GM18951 (cell line): ENCODE results near the gene MTFR2.
A peak's percentile ranks its signal among the peaks of the same experiment; 100 is the strongest.

Experiments
- POLR2A ChIP-seq: IDR thresholded peaks from 4 replicates; pipeline ENCODE4 v1.6.1; 2011; ENCODE audit warnings: mild to moderate bottlenecking; ENCODE audit not compliant: insufficient read length, insufficient read depth; ENCODE audit errors: extremely low read depth
- in situ Hi-C: fragments of 300-500 bp; cut with MboI; formaldehyde crosslinking; loops from one replicate; pipeline ENCODE4 v1.12.0; 2022; ENCODE audit warnings: low sequenced_read_pairs, mixed read lengths, inconsistent platforms; ENCODE audit not compliant: unreplicated experiment

The MTFR2 gene

GRCh38 chr6:136249811-136250685 is at the start of gene MTFR2:
Gene MTFR2 (minus strand): TSS chr6:136250311. CDS start chr6:136249099, 1,212 bp downstream.
- peak; percentile 83 for TF ChIP-seq POLR2A
- in situ Hi-C loops = loop anchor here (25.0 kb wide), 1 partner anchor 713 kb away; no protein-coding TSS in a partner anchor

GRCh38 chr6:136294621-136295020 is 44.5 kb upstream of the MTFR2 start:
- in situ Hi-C loops = no loop called here
- no peak for TF ChIP-seq POLR2A

- in situ Hi-C loops = no loop called here
- TF ChIP-seq POLR2A = no peak
These were observed 40.4 kb upstream of the MTFR2 start for GRCh38 chr6:136290410-136291010.

- TF ChIP-seq POLR2A = peak; percentile 96
- in situ Hi-C loops = no loop called here
These were observed 39.7 kb upstream of the MTFR2 start, which contains the start of gene BCLAF1 for GRCh38 chr6:136289579-136290409. Gene BCLAF1 (minus strand): TSS chr6:136289846. CDS start chr6:136279866, 9,980 bp downstream.

- in situ Hi-C loops = no loop called here
- no peak for TF ChIP-seq POLR2A
These were observed 39.1 kb upstream of the MTFR2 start for GRCh38 chr6:136289327-136289578.

GRCh38 chr6:136288566-136289326 is 38.6 kb upstream of the MTFR2 start:
- in situ Hi-C loops = no loop called here
- no peak for TF ChIP-seq POLR2A

- in situ Hi-C loops = no loop called here
These were observed 34.8 kb upstream of the MTFR2 start for GRCh38 chr6:136284909-136285308.

GRCh38 chr6:136282906-136283305 is 32.8 kb upstream of the MTFR2 start:
- in situ Hi-C loops = no loop called here
- no peak for TF ChIP-seq POLR2A

More at GRCh38 chr6:136284909-136285308, 34.8 kb upstream of the MTFR2 start:
- no peak for TF ChIP-seq POLR2A

- no peak for TF ChIP-seq POLR2A
- in situ Hi-C loops = no loop called here
These were observed 30.0 kb upstream of the MTFR2 start for GRCh38 chr6:136280032-136280609.

- no peak for TF ChIP-seq POLR2A
- in situ Hi-C loops = no loop called here
These were observed 24.0 kb upstream of the MTFR2 start for GRCh38 chr6:136274062-136274461.

GRCh38 chr6:136265101-136265500 is 15.0 kb upstream of the MTFR2 start:
- in situ Hi-C loops = no loop called here
- no peak for TF ChIP-seq POLR2A

GRCh38 chr6:136262940-136263339 is 12.8 kb upstream of the MTFR2 start:
- in situ Hi-C loops = no loop called here
- no peak for TF ChIP-seq POLR2A

- in situ Hi-C loops = no loop called here
- TF ChIP-seq POLR2A = no peak
These were observed 4.8 kb upstream of the MTFR2 start for GRCh38 chr6:136254851-136255466.
